Neural cell (in vitro differentiated cells): ENCODE data around the gene CLSTN1. TPM values are rescaled to one million over a fixed set of nuclear protein-coding genes. Genes with fewer than 3 reads are reported as not detected.

Source experiments
- H2AFZ ChIP-seq: fragments of 200-600, 300-800 bp; sonication (generic), shearing (Covaris generic); 2 replicates; pipeline ENCODE4 v1.6.0; 2014; ENCODE audit warnings: low read depth, mild to moderate bottlenecking, antibody characterized with exemption, low read length, moderate library complexity
- H3F3A ChIP-seq: fragments of 200-600 bp; shearing (Covaris generic); 2 replicates; pipeline ENCODE4 v1.6.1; 2016; ENCODE audit warnings: mild to moderate bottlenecking, moderate library complexity, mixed read lengths, antibody characterized with exemption, low read length; ENCODE audit not compliant: insufficient read depth, poor library complexity, severe bottlenecking
- H3K27ac ChIP-seq: fragments of 200-600, 300-800 bp; sonication (generic), shearing (Covaris generic); 2 replicates; pipeline ENCODE4 v1.5.1; 2014; ENCODE audit warnings: mild to moderate bottlenecking, low read length, moderate library complexity
- H3K27me3 ChIP-seq: fragments of 300-800, 200-600 bp; sonication (generic), shearing (Covaris generic); 2 replicates; pipeline ENCODE4 v1.6.0; 2014; ENCODE audit warnings: mild to moderate bottlenecking, low read depth, low read length, moderate library complexity; ENCODE audit not compliant: insufficient read depth
- H3K36me3 ChIP-seq: fragments of 300-800, 200-600 bp; sonication (generic), shearing (Covaris generic); 2 replicates; pipeline ENCODE4 v1.5.1; 2014; ENCODE audit warnings: mild to moderate bottlenecking, antibody characterized with exemption, low read length, moderate library complexity; ENCODE audit not compliant: insufficient read depth
- H3K4me2 ChIP-seq: fragments of 300-800, 200-600 bp; sonication (generic), shearing (Covaris generic); 2 replicates; pipeline ENCODE4 v1.6.0; 2014; ENCODE audit warnings: mild to moderate bottlenecking, low read length
- H3K4me3 ChIP-seq: fragments of 300-800, 200-600 bp; sonication (generic), shearing (Covaris generic); 2 replicates; pipeline ENCODE4 v1.5.1; 2014; ENCODE audit warnings: mild to moderate bottlenecking, low read length, moderate library complexity
- H3K79me2 ChIP-seq: fragments of 200-600 bp; shearing (Covaris generic); replicated peaks from 2 replicates; pipeline ENCODE4 v1.6.0; 2014; ENCODE audit warnings: mild to moderate bottlenecking, low read length, moderate library complexity; ENCODE audit not compliant: insufficient read depth
- H3K9ac ChIP-seq: fragments of 300-800, 200-600 bp; sonication (generic), shearing (Covaris generic); 2 replicates; pipeline ENCODE4 v1.6.1; 2016; ENCODE audit warnings: mild to moderate bottlenecking, low read length, mixed read lengths
- H3K9me2 ChIP-seq: fragments of 200-600 bp; shearing (Covaris generic); 2 replicates; pipeline ENCODE4 v1.6.1; 2016; ENCODE audit warnings: mild to moderate bottlenecking, low read length, mixed read lengths; ENCODE audit not compliant: insufficient read depth
- H3K9me3 ChIP-seq: fragments of 200-600, 300-800 bp; sonication (generic), shearing (Covaris generic); 2 replicates; pipeline ENCODE4 v1.6.1; 2016; ENCODE audit warnings: mild to moderate bottlenecking, mixed run types, low read length, moderate library complexity, mixed read lengths
- H4K20me1 ChIP-seq: fragments of 200-600 bp; shearing (Covaris generic); 2 replicates; pipeline ENCODE4 v1.6.1; 2016; ENCODE audit warnings: mild to moderate bottlenecking, mixed run types; ENCODE audit not compliant: insufficient read depth
- EP300 ChIP-seq: fragments of 450-650 bp; conservative IDR thresholded peaks from 2 replicates; pipeline ENCODE4 v1.6.1; 2014; ENCODE audit warnings: antibody characterized with exemption, mild to moderate bottlenecking, moderate library complexity; ENCODE audit not compliant: poor library complexity, severe bottlenecking
- EZH2 ChIP-seq: fragments of 200-600, 300-800 bp; shearing (Covaris generic), sonication (generic); IDR thresholded peaks from 2 replicates; pipeline ENCODE4 v1.6.1; 2014; ENCODE audit warnings: antibody characterized with exemption, low read length, borderline replicate concordance, mild to moderate bottlenecking; ENCODE audit not compliant: insufficient read depth, poor library complexity, severe bottlenecking
- MXI1 ChIP-seq: fragments of 450-650 bp; conservative IDR thresholded peaks from 2 replicates; pipeline ENCODE4 v1.6.1; 2014; ENCODE audit warnings: antibody characterized with exemption, mild to moderate bottlenecking; ENCODE audit not compliant: poor library complexity, severe bottlenecking
- POLR2AphosphoS5 ChIP-seq: IDR thresholded peaks from 2 replicates; pipeline ENCODE4 v1.6.1; 2012
- RAD21 ChIP-seq: fragments of 450-650 bp; conservative IDR thresholded peaks from 2 replicates; pipeline ENCODE4 v1.6.1; 2014; ENCODE audit warnings: antibody characterized with exemption, mild to moderate bottlenecking, moderate library complexity
- REST ChIP-seq: IDR thresholded peaks from 2 replicates; pipeline ENCODE4 v1.6.1; 2012; ENCODE audit warnings: borderline replicate concordance
- SMC3 ChIP-seq: fragments of 450-650 bp; conservative IDR thresholded peaks from 2 replicates; pipeline ENCODE4 v1.6.1; 2014; ENCODE audit warnings: antibody characterized with exemption, mild to moderate bottlenecking, moderate library complexity; ENCODE audit not compliant: poor library complexity
- TAF1 ChIP-seq: IDR thresholded peaks from 2 replicates; pipeline ENCODE4 v1.6.1; 2012; ENCODE audit warnings: low read depth
- polyA plus RNA-seq: library from polyadenylated mRNA; depleted of rRNA; stranded (reverse); fragments of >200 nt; gene quantifications from 2 replicates; pipeline ENCODE4 v1.2.3, GENCODE V29; 2014
- TF ChIP-seq, protein P1 (sequence below): fragments of 450-650 bp; IDR thresholded peaks from 2 replicates; pipeline ENCODE4 v1.5.1; 2014; ENCODE audit warnings: antibody characterized with exemption, mild to moderate bottlenecking, moderate library complexity; ENCODE audit not compliant: poor library complexity, severe bottlenecking

The CLSTN1 gene
- polyA plus RNA-seq, 1 donor from 2014 or later, result 77.2 TPM

DNA sequence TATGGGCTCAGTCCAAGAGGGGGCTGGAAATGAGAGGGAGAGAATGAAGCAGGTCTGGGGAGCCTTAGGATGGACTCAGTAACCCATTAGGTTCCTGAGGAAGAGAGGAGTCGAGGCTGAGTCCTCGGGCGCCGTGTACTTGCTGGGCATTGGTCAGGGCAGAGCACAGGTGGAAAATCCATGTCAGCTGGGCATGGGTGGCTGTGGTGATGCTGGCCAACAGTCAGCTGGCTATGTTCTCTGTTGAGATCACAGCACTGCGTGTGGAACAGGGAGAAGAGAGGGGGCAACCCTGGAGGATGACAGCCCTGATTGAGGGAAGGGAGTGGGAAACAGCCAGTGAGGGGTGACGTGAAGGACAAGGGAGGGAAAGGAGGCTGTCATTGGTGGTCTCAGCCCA, 43.1 kb upstream of the CLSTN1 start:
- Histone ChIP-seq H3K27me3 (no peaks in the 10 kb centered on the region), H3F3A (no peaks in the 10 kb centered on the region), H3K4me3 (no peak overlapping the region), H4K20me1 (no peaks in the 10 kb centered on the region), H3K9ac (no peak overlapping the region), H3K36me3 (no peaks in the 10 kb centered on the region), H3K9me2 (no peaks in the 10 kb centered on the region), H2AFZ (no peak overlapping the region), H3K9me3 (no peaks in the 10 kb centered on the region), H3K27ac (no peak overlapping the region), H3K79me2 (no peaks in the 10 kb centered on the region), H3K4me2 (no peak overlapping the region)
- no peak for TF ChIP-seq RAD21
- TF ChIP-seq POLR2AphosphoS5, result no peak
- no peak for TF ChIP-seq MXI1
- no peak for TF ChIP-seq TAF1
- TF ChIP-seq, protein P1, sequence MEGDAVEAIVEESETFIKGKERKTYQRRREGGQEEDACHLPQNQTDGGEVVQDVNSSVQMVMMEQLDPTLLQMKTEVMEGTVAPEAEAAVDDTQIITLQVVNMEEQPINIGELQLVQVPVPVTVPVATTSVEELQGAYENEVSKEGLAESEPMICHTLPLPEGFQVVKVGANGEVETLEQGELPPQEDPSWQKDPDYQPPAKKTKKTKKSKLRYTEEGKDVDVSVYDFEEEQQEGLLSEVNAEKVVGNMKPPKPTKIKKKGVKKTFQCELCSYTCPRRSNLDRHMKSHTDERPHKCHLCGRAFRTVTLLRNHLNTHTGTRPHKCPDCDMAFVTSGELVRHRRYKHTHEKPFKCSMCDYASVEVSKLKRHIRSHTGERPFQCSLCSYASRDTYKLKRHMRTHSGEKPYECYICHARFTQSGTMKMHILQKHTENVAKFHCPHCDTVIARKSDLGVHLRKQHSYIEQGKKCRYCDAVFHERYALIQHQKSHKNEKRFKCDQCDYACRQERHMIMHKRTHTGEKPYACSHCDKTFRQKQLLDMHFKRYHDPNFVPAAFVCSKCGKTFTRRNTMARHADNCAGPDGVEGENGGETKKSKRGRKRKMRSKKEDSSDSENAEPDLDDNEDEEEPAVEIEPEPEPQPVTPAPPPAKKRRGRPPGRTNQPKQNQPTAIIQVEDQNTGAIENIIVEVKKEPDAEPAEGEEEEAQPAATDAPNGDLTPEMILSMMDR, result no peak
- TF ChIP-seq EP300, result no peak
- TF ChIP-seq REST, result no peak
- no peak for TF ChIP-seq SMC3
- TF ChIP-seq EZH2, result no peak

DNA sequence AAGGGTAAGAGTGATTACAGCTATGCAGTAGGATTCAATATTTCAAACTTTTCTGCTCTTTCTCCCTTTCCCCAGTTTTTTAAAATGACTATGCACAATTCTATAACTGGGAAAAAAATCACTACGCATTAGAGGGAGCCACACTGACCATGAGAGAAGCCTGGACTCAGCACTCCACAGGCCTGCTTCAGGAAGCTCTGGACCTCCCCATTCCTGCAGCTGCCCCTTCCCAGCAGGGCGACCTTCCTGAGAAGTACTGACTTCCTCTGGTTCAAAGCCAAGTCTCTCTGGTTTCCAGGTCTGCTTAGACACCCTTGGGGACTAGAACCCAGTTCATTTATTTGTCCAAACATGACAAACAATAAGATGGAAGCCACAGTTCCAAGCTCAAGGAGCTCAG, 42.0 kb upstream of the CLSTN1 start:
- Histone ChIP-seq H4K20me1 (no peaks in the 10 kb centered on the region), H3K36me3 (no peaks in the 10 kb centered on the region), H3K4me2 (no peak overlapping the region), H3K79me2 (no peaks in the 10 kb centered on the region), H3F3A (no peaks in the 10 kb centered on the region), H2AFZ (no peak overlapping the region), H3K27ac (no peak overlapping the region), H3K9me2 (no peaks in the 10 kb centered on the region), H3K9ac (no peak overlapping the region), H3K27me3 (no peaks in the 10 kb centered on the region), H3K9me3 (no peaks in the 10 kb centered on the region), H3K4me3 (no peak overlapping the region)
- TF ChIP-seq TAF1 (no peak), EP300 (no peak), RAD21 (no peak), MXI1 (no peak), POLR2AphosphoS5 (no peak), EZH2 (no peak), REST (no peak), SMC3 (no peak)
- TF ChIP-seq, protein P1, result no peak
